Left ventricle myocardium superior (tissue), 1 donor: Measurements from ENCODE around the gene NR2C1. TPM values are rescaled to one million over a fixed set of nuclear protein-coding genes. Genes with fewer than 3 reads are reported as not detected.
"Not testable (repeated sequence)": the region's sequence is repeated elsewhere in the genome, so short reads cannot be mapped to it uniquely, and the experiment has no call there.

ENCODE experiments used
- ATAC-seq: fragments of 200-7000 bp; cut with Tn5 transposase; one replicate; pipeline ENCODE4 v1.9.1; 2020; ENCODE audit warnings: mild to moderate bottlenecking, moderate library complexity
- DNase-seq: peaks from one replicate; pipeline ENCODE4 v3.0.0-alpha.2; 2020
- intact Hi-C: fragments of 100-400 bp; cut with micrococcal nuclease; formaldehyde crosslinking; loops from one replicate; pipeline ENCODE4 v1.11.0; 2022
- total RNA-seq: library from RNA; stranded (reverse); fragmentation: NEBNext Ultra II Directional; extraction: Animal tissue kit (Norgen Biotek cat#: 25700); gene quantifications from one replicate; pipeline ENCODE4 v1.2.1, GENCODE V29; 2021
- donor health status: DM: no; HTN: yes; CAD: no; lungs with severe emphysema.

Gene NR2C1
- total RNA-seq, 1 donor from 2014 or later, result 36.8 TPM

- DNase-seq, intact Hi-C loops, ATAC-seq: not testable (repeated sequence)
Observed at GRCh38 chr12:95095866-95096265, 22.4 kb upstream of the NR2C1 start.

- intact Hi-C loops, result no loop called here
- no peak for ATAC-seq
- DNase-seq, result no peak
Observed at GRCh38 chr12:95089462-95089861, 16.0 kb upstream of the NR2C1 start.

- intact Hi-C loops, result no loop called here
Observed at GRCh38 chr12:95088379-95088778, 15.0 kb upstream of the NR2C1 start.

GRCh38 chr12:95085612-95086011 is 12.2 kb upstream of the NR2C1 start:
- DNase-seq (no peak), ATAC-seq (no peak)
- intact Hi-C loops, result no loop called here

More at GRCh38 chr12:95088379-95088778, 15.0 kb upstream of the NR2C1 start:
- ATAC-seq (no peak), DNase-seq (no peak)

- ATAC-seq (peak; percentile 87), DNase-seq (no peak)
- intact Hi-C loops, result no loop called here
Observed at GRCh38 chr12:95083938-95084337, 10.5 kb upstream of the NR2C1 start.

GRCh38 chr12:95083471-95083870 is 10.1 kb upstream of the NR2C1 start:
- intact Hi-C loops, result no loop called here

GRCh38 chr12:95077341-95077740 is 3.9 kb upstream of the NR2C1 start:
- DNase-seq (no peak), ATAC-seq (no peak)
- intact Hi-C loops, result no loop called here

More at GRCh38 chr12:95083471-95083870, 10.1 kb upstream of the NR2C1 start:
- DNase-seq (no peak), ATAC-seq (peak; percentile 52)

GRCh38 chr12:95074766-95075165 is 1.3 kb upstream of the NR2C1 start:
- DNase-seq, result no peak
- no peak for ATAC-seq
- intact Hi-C loops, result no loop called here

- intact Hi-C loops, result no loop called here
- ATAC-seq, result no peak
- DNase-seq, result no peak
Observed at GRCh38 chr12:95073698-95074520, 491 bp upstream of the NR2C1 start.

- ATAC-seq (no peak), DNase-seq (no peak)
- intact Hi-C loops, result no loop called here
Observed at GRCh38 chr12:95070378-95070777, 3.0 kb downstream of the NR2C1 start.

- ATAC-seq, result no peak
- no peak for DNase-seq
- intact Hi-C loops, result no loop called here
Observed at GRCh38 chr12:95066091-95066855, 7.1 kb downstream of the NR2C1 start.

GRCh38 chr12:95060951-95061350 is 12.5 kb downstream of the NR2C1 start:
- intact Hi-C loops, result no loop called here
- no peak for ATAC-seq
- DNase-seq, result no peak

- DNase-seq (no peak), ATAC-seq (peak; percentile 78)
- intact Hi-C loops, result no loop called here
Observed at GRCh38 chr12:95059984-95060383, 13.4 kb downstream of the NR2C1 start.

GRCh38 chr12:95057424-95057823 is 16.0 kb downstream of the NR2C1 start:
- ATAC-seq, result no peak
- DNase-seq, result no peak
- intact Hi-C loops, result no loop called here

- DNase-seq (no peak), ATAC-seq (no peak)
- intact Hi-C loops, result no loop called here
Observed at GRCh38 chr12:95055057-95055456, 18.4 kb downstream of the NR2C1 start.

GRCh38 chr12:95054206-95054605 is 19.2 kb downstream of the NR2C1 start:
- intact Hi-C loops, result no loop called here
- no peak for DNase-seq
- no peak for ATAC-seq

- DNase-seq (no peak), ATAC-seq (no peak)
- intact Hi-C loops, result no loop called here
Observed at GRCh38 chr12:95051241-95051640, 22.2 kb downstream of the NR2C1 start.

- intact Hi-C loops, result no loop called here
- ATAC-seq (no peak), DNase-seq (no peak)
Observed at GRCh38 chr12:95037906-95038305, 35.5 kb downstream of the NR2C1 start.

GRCh38 chr12:95034750-95035149 is 38.7 kb downstream of the NR2C1 start:
- DNase-seq (no peak), ATAC-seq (no peak)
- intact Hi-C loops, result no loop called here

- ATAC-seq, result no peak
- no peak for DNase-seq
- intact Hi-C loops, result no loop called here
Observed at GRCh38 chr12:95022477-95022876, 50.9 kb downstream of the NR2C1 start.
